SK-N-SH (cell line): ENCODE measurements around the gene ATP11A. TPM values are rescaled to one million over a fixed set of nuclear protein-coding genes. Genes with fewer than 3 reads are reported as not detected.

Experiments
- CTCF ChIA-PET: fragments of 300-600, 350-600 bp; formaldehyde crosslinking; extraction: SDS; loops from one replicate; lab custom pipeline; 2021; lab: Yijun Ruan, JAX
- POLR2A ChIA-PET: fragments of 350-600 bp; sonication (Branson Sonifier 250); formaldehyde crosslinking; extraction: SDS; loops from one replicate; lab custom pipeline; 2020; ENCODE audit warnings: antibody characterized with exemption, inconsistent platforms; lab: Yijun Ruan, JAX
- DNase-seq: peaks from one replicate; pipeline ENCODE4 v3.0.0; 2012
- H2AFZ ChIP-seq: fragments of 200-600 bp; sonication (generic); 2 replicates; pipeline ENCODE4 v1.8.1; 2016; ENCODE audit warnings: antibody characterized with exemption, mild to moderate bottlenecking, low read depth
- H3F3A ChIP-seq: fragments of 200-600 bp; sonication (generic); replicated peaks from 2 replicates; pipeline ENCODE3; 2016; ENCODE audit warnings: antibody characterized with exemption, mild to moderate bottlenecking; ENCODE audit not compliant: insufficient read depth
- H3K27ac ChIP-seq, 2 experiments: fragments of 200-500 bp in 1 of 2; fragments of 200-600 bp in 1 of 2; sonication (Bioruptor generic) in 1 of 2; sonication (generic), shearing (Covaris generic) in 1 of 2; 2 replicates each; pipeline versions ENCODE4 v1.5.1 to v1.6.1; 2014 to 2016; ENCODE audit warnings: low read depth in 2 of 2, inconsistent platforms in 1 of 2, low read length in 1 of 2, mild to moderate bottlenecking in 1 of 2, mixed read lengths in 1 of 2
- H3K27me3 ChIP-seq: fragments of 200-600 bp; sonication (generic), shearing (Covaris generic); 2 replicates; pipeline ENCODE4 v1.6.1; 2016; ENCODE audit warnings: mixed run types; ENCODE audit not compliant: insufficient read depth
- H3K36me3 ChIP-seq, 2 experiments: fragments of 200-500 bp in 1 of 2; fragments of 200-600 bp in 1 of 2; sonication (Bioruptor generic) in 1 of 2; sonication (generic) in 1 of 2; replicated peaks in 1 of 2; 2 replicates each; pipeline versions ENCODE3 to v1.5.1; 2014 to 2016; ENCODE audit warnings: low read length in 1 of 2, mild to moderate bottlenecking in 1 of 2; ENCODE audit not compliant: insufficient read depth in 2 of 2, control insufficient read depth in 1 of 2
- H3K4me1 ChIP-seq, 2 experiments: fragments of 200-500 bp in 1 of 2; fragments of 200-600 bp in 1 of 2; sonication (Bioruptor generic) in 1 of 2; sonication (generic), shearing (Covaris generic) in 1 of 2; 2 replicates each; pipeline versions ENCODE4 v1.5.1 to v1.6.1; 2014 to 2016; ENCODE audit warnings: low read depth in 1 of 2, low read length in 1 of 2, mixed run types in 1 of 2; ENCODE audit not compliant: insufficient read depth in 2 of 2, control insufficient read depth in 1 of 2
- H3K4me2 ChIP-seq: fragments of 200-600 bp; sonication (generic), shearing (Covaris generic); 2 replicates; pipeline ENCODE4 v1.6.1; 2017; ENCODE audit warnings: mixed run types
- H3K4me3 ChIP-seq, 2 experiments: fragments of 200-500 bp in 1 of 2; fragments of 200-600 bp in 1 of 2; sonication (Bioruptor generic) in 1 of 2; sonication (generic), shearing (Covaris generic) in 1 of 2; 2 replicates each; pipeline versions ENCODE4 v1.5.1 to v1.8.1; 2014 to 2016; ENCODE audit warnings: low read depth in 2 of 2, inconsistent platforms in 1 of 2, low read length in 1 of 2, mild to moderate bottlenecking in 1 of 2, mixed read lengths in 1 of 2, moderate library complexity in 1 of 2
- H3K79me2 ChIP-seq: fragments of 200-600 bp; sonication (generic); 2 replicates; pipeline ENCODE4 v1.8.1; 2017; ENCODE audit warnings: mild to moderate bottlenecking; ENCODE audit not compliant: insufficient read depth
- H3K9ac ChIP-seq: fragments of 200-600 bp; sonication (generic); 2 replicates; pipeline ENCODE4 v1.6.1; 2017; ENCODE audit warnings: mixed run types
- H3K9me2 ChIP-seq: fragments of 200-600 bp; sonication (generic); 2 replicates; pipeline ENCODE4 v1.6.1; 2017; ENCODE audit warnings: mixed run types
- H3K9me3 ChIP-seq: fragments of 200-600 bp; sonication (generic); 2 replicates; pipeline ENCODE4 v1.6.1; 2017; ENCODE audit warnings: mixed run types, mild to moderate bottlenecking, moderate library complexity
- H4K20me1 ChIP-seq: fragments of 200-600 bp; sonication (generic); 2 replicates; pipeline ENCODE4 v1.6.1; 2017; ENCODE audit warnings: mild to moderate bottlenecking, mixed run types; ENCODE audit not compliant: insufficient read depth
- CHD2 ChIP-seq: fragments of 150-350 bp; IDR thresholded peaks from 2 replicates; pipeline ENCODE4 v1.6.1; 2018; ENCODE audit warnings: low read length; ENCODE audit not compliant: partially characterized antibody
- CTCF ChIP-seq: fragments of 200-600 bp; sonication (generic); IDR thresholded peaks from 2 replicates; pipeline ENCODE4 v1.6.1; 2017; ENCODE audit warnings: antibody characterized with exemption, mild to moderate bottlenecking, moderate library complexity
- FOXM1 ChIP-seq: IDR thresholded peaks from 2 replicates; pipeline ENCODE4 v1.4.0; 2012; ENCODE audit warnings: low read depth, mild to moderate bottlenecking
- NRF1 ChIP-seq: IDR thresholded peaks from 2 replicates; pipeline ENCODE4 v1.6.1; 2012; ENCODE audit warnings: low read depth, mild to moderate bottlenecking, low read length
- RAD21 ChIP-seq: IDR thresholded peaks from 2 replicates; pipeline ENCODE4 v1.6.1; 2012; ENCODE audit warnings: mild to moderate bottlenecking, low read length
- REST ChIP-seq: IDR thresholded peaks from 2 replicates; pipeline ENCODE4 v1.6.1; 2012; ENCODE audit warnings: mild to moderate bottlenecking, low read depth, low read length, moderate library complexity
- RFX5 ChIP-seq: IDR thresholded peaks from 2 replicates; pipeline ENCODE4 v1.6.1; 2012; ENCODE audit warnings: mild to moderate bottlenecking, improper control_type of control experiment, low read length
- SIN3A ChIP-seq: IDR thresholded peaks from 2 replicates; pipeline ENCODE4 v1.6.1; 2012; ENCODE audit warnings: low read depth, mild to moderate bottlenecking, low read length, moderate library complexity, borderline replicate concordance
- USF1 ChIP-seq: IDR thresholded peaks from 2 replicates; pipeline ENCODE4 v1.4.0; 2012; ENCODE audit warnings: low read depth, borderline replicate concordance
- WGBS: methylation state at CpG from one replicate; pipeline ENCODE4 v1.1.6; 2017; ENCODE audit warnings: low lambda C conversion rate; 5-methylcytosine and 5-hydroxymethylcytosine counted together
- polyA plus RNA-seq, 3 experiments: library from polyadenylated mRNA; depleted of rRNA; stranded (reverse); fragments of >200 nt; gene quantifications; 2 replicates each; pipeline ENCODE4 v1.2.3, GENCODE V29; 2012
- TF ChIP-seq, protein P1 (sequence below): fragments of 150-350 bp; IDR thresholded peaks from 2 replicates; pipeline ENCODE4 v1.6.1; 2017; ENCODE audit warnings: antibody characterized with exemption, low read length, low read depth, borderline replicate concordance

ATP11A gene
- polyA plus RNA-seq, 1 of the 3 experiments (the other 2 are of a cell fraction): 4.1 TPM

DNA sequence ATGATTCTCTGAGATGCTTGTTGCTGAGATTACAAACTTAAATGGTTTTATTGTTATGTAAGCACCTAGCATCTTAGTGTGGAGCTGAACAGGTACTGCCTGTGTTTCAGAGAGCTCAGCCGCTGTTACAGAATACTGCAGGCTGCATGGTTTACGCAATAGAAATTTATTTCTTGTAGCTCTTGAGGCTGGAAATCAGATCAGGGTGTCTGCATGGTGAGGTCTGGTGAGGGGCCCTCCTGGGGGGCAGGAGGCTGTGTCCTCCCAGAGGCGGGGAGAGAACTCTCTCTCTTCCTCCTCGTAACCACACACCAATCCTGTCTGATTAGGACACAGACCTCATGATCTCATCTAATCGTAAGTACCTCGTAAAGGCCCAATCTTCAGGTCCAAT lies 13.1 kb downstream of the ATP11A start:
- WGBS: 95% methylated on average over 5 of the region's 6 CpGs
- Histone ChIP-seq H3K4me1 (peaks cover 0 to 5% of the 10 kb centered on the region in 2 experiments; a peak in 1 of 4 replicates), H4K20me1 (no peaks in the 10 kb centered on the region), H2AFZ (no peak overlapping the region), H3K9me2 (no peaks in the 10 kb centered on the region), H3F3A (no peaks in the 10 kb centered on the region), H3K4me3 (no peak overlapping the region), H3K9me3 (no peaks in the 10 kb centered on the region), H3K27me3 (no peaks in the 10 kb centered on the region), H3K36me3 (no peaks in the 10 kb centered on the region), H3K27ac (no peak overlapping the region), H3K9ac (no peak overlapping the region), H3K79me2 (peaks cover 8% of the 10 kb centered on the region; the same call in 1 of the 2 replicates), H3K4me2 (no peak overlapping the region)
- ChIA-PET POLR2A (no interaction called here), CTCF (no interaction called here)
- TF ChIP-seq NRF1 (no peak), RAD21 (no peak), REST (no peak)
- TF ChIP-seq, protein P1, sequence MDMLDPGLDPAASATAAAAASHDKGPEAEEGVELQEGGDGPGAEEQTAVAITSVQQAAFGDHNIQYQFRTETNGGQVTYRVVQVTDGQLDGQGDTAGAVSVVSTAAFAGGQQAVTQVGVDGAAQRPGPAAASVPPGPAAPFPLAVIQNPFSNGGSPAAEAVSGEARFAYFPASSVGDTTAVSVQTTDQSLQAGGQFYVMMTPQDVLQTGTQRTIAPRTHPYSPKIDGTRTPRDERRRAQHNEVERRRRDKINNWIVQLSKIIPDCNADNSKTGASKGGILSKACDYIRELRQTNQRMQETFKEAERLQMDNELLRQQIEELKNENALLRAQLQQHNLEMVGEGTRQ: no peak
- no peak for DNase-seq

DNA sequence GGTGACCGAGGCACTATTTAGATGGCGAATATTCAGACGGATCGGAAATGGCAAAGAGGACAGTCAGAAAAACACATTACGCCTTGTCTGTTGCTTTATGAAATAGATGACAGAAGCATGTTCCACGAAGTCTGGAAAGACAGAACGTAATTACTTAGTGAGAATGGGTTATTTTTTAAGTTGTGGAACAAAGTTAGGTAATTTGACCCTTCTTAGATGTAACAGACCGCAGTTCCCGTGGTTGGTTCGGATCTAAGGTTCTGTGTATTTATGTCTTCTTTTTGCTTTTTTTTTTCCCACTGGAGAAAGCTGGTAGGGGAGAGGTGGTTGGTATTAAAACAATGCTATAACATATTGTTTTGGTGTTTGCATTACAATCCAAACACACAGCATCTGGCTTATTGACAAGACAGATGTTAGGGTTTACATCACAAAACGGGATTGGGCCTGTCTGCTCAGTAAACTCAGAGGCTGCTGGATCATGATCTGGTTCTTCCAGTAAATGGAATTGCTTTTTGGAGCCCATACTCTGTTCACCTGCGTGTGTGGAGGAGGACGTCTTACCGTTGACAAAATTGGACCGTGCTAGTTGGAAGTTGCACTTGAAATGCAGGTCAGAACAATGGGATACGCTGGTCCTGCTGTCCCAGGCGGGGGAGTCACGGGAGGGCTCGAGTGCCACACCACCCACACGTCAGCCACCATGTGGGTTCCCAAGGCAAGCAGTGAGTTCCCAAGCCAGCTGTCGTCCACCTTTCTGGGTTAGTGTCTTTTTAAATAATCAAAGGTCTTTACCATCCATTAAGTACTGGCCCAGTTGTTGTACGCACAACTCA lies 13.8 kb downstream of the ATP11A start:
- no peak overlapping the region for H3K27ac ChIP-seq
- H3K4me3 ChIP-seq: no peak overlapping the region
- no peaks in the 10 kb centered on the region for H3K9me3 ChIP-seq
- H4K20me1 ChIP-seq: no peaks in the 10 kb centered on the region
- no peak overlapping the region for H2AFZ ChIP-seq
- H3K4me2 ChIP-seq: no peak overlapping the region
- H3K27me3 ChIP-seq: no peaks in the 10 kb centered on the region
- H3K79me2 ChIP-seq: peaks cover 8% of the 10 kb centered on the region; the same call in 1 of the 2 replicates
- ChIA-PET CTCF (no interaction called here), POLR2A (no interaction called here)
- WGBS: 97% methylated on average over 19 of the region's 22 CpGs
- H3K9me2 ChIP-seq: no peaks in the 10 kb centered on the region
- no peaks in the 10 kb centered on the region for H3K36me3 ChIP-seq
- no peaks in the 10 kb centered on the region for H3F3A ChIP-seq
- H3K9ac ChIP-seq: no peak overlapping the region
- no peak for DNase-seq
- TF ChIP-seq, protein P1: no peak
- TF ChIP-seq CHD2: no peak
- TF ChIP-seq USF1: no peak
- no peak for TF ChIP-seq SIN3A
- no peak for TF ChIP-seq RAD21
- no peak for TF ChIP-seq CTCF
- TF ChIP-seq RFX5: no peak
- TF ChIP-seq FOXM1: no peak
- H3K4me1 ChIP-seq: peaks cover 0 to 5% of the 10 kb centered on the region in 2 experiments; a peak in 1 of 4 replicates
